ENCODE measurements around the gene ACTR2.

DNA sequence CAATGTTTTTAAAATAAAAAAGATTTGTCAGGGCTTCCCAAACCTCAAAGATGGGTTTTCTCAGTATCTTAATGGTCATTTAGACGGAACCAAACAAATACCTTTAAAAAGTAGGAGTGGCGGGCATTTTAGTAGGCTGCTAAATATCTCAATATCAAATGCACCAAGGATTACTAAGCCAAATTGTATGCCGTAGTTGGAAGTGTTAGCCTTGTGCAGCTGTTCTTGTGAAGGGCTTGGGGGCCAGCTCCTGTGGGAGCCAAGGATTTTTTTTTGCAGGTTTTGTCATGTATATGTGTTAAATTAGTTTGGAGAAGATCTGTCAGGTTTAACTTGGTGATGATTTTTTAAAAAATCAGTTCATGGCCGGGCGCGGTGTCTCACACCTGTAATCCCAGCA, 52.1 kb downstream of the ACTR2 start:
- no peak for TF ChIP-seq CTCF (IDR thresholded peaks at IDR 0.05)
- TF ChIP-seq POLR2A (IDR thresholded peaks at IDR 0.05): no peak
